ENCODE results near the gene FAF2. TPM values are rescaled to one million over a fixed set of nuclear protein-coding genes. Genes with fewer than 3 reads are reported as not detected.

The FAF2 gene
- total and polyA plus RNA-seq, 12 donors: 21.2 to 68.2 (median 40.6) TPM

DNA sequence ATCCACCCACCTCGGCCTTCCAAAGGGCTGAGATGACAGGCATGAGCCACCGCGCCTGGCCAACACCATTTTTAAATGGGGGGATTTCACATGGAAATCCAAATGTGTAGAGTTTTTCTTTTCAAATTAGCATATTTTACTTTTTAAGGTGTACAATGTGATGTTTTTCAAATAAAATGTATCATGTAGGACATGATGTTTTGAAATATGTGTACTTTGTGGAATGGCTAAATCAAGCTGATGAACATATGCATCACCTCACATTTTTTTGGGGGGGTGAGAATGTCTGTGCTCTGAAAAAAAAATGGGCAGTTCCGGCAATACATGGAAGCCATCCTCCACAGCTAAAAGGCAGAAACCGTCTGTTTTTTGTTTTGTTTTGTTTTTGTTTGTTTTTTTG is 3.4 kb upstream of the FAF2 start:
- H3K27ac ChIP-seq: no peak overlapping the region
- WGBS, 4 donors: 86 to 88% (median 86%) methylated on average over 5 of the region's 5 CpGs
- no peak overlapping the region for H3K4me3 ChIP-seq
- no peaks in the 10 kb centered on the region for H3K9me3 ChIP-seq (replicated peaks in 1 of 3)
- no peaks in the 10 kb centered on the region for H3K36me3 ChIP-seq (replicated peaks in 1 of 2)
- H3K4me1 ChIP-seq (replicated peaks in 1 of 2): peaks cover 8 to 18% of the 10 kb centered on the region in 2 donors
- no peaks in the 10 kb centered on the region for H3K27me3 ChIP-seq
- intact Hi-C loops (cut with DNase I): no loop called here
- TF ChIP-seq, protein P1, sequence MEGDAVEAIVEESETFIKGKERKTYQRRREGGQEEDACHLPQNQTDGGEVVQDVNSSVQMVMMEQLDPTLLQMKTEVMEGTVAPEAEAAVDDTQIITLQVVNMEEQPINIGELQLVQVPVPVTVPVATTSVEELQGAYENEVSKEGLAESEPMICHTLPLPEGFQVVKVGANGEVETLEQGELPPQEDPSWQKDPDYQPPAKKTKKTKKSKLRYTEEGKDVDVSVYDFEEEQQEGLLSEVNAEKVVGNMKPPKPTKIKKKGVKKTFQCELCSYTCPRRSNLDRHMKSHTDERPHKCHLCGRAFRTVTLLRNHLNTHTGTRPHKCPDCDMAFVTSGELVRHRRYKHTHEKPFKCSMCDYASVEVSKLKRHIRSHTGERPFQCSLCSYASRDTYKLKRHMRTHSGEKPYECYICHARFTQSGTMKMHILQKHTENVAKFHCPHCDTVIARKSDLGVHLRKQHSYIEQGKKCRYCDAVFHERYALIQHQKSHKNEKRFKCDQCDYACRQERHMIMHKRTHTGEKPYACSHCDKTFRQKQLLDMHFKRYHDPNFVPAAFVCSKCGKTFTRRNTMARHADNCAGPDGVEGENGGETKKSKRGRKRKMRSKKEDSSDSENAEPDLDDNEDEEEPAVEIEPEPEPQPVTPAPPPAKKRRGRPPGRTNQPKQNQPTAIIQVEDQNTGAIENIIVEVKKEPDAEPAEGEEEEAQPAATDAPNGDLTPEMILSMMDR (IDR thresholded peaks at IDR 0.05): no peak
- no peak for TF ChIP-seq POLR2A (IDR thresholded peaks at IDR 0.05)
- DNase-seq: no peak

DNA sequence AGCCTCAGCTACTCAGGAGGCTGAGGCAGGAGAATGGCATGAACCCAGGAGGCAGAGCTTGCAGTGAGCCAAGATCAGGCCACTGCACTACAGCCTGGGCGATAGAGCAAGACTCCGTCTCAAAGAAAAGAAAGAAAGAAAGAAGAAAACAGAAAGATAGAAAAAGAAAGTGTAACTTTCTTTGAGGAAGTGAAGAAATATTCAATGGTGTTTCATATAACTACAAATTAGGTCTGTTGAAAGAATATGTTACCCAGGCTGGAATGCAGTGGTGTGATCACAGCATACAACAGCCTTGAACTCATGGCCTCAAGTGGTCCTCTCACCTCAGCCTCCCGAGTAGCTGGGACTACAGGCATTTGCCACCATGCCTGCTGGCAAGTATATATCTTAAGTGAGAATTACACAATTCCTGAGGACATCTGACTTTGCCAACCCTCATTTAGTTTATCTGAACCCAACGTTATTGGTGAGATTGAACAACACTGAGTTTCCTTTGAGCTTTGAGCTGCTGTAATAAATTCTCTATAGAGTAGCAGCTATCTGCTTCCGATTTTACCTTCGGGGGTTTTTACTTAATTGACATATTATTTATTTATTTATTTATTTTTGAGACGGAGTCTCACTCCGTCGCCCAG is 2.0 kb upstream of the FAF2 start:
- Histone ChIP-seq H3K4me3 (no peak overlapping the region), H3K27me3 (no peaks in the 10 kb centered on the region), H3K27ac (no peak overlapping the region), H3K36me3 (replicated peaks in 1 of 2) (no peaks in the 10 kb centered on the region), H3K9me3 (replicated peaks in 1 of 3) (no peaks in the 10 kb centered on the region), H3K4me1 (replicated peaks in 1 of 2) (peaks cover 8 to 25% of the 10 kb centered on the region in 2 donors)
- TF ChIP-seq POLR2A (IDR thresholded peaks at IDR 0.05): no peak
- TF ChIP-seq, protein P1 (IDR thresholded peaks at IDR 0.05): no peak
- intact Hi-C loops (cut with DNase I): no loop called here
- WGBS, 4 donors: 86 to 89% (median 87%) methylated on average over 9 of the region's 9 CpGs
- DNase-seq: no peak

DNA sequence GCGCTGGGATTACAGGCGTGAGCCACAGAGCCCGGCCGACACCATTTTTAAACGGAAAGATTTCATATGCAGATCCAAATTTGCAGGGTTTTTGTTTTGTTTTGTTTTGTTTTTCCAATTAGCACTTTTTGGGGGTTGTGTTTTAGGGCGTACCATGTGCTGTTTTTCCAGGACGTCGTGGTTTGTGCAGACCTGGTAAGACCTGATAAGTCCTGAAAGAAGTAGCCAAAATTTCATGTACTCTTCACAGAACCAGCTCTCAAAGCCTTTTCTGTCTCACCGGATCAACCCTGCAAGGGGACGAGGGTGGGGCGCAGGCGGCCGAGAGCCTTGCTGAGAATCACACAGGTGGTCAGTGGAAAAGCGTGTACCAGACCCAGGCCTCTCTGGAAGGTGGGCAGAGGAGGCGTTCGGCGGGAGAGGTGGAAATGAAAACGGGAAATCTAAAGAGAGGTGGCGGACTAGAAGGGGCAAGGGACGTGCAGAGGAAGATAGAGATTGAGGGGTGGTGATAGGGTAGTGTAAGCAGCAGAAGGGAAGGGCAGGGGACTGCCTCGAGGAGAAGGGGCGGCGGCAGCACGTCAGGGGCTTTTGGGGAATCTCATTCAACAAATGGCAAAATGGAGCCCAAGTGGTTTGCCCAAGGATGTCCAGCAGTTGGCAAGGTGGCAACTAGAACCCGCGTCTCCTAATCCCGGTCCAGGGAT is 1.1 kb upstream of the FAF2 start:
- Histone ChIP-seq H3K27me3 (no peaks in the 10 kb centered on the region), H3K4me3 (peak overlapping the region; percentile 44 to 89 (median 62)), H3K36me3 (replicated peaks in 1 of 2) (no peaks in the 10 kb centered on the region), H3K9me3 (replicated peaks in 1 of 3) (no peaks in the 10 kb centered on the region), H3K4me1 (replicated peaks in 1 of 2) (peaks cover 8 to 25% of the 10 kb centered on the region in 2 donors), H3K27ac (peak overlapping the region; percentile 51 to 97 (median 94))
- TF ChIP-seq, protein P1 (IDR thresholded peaks at IDR 0.05): no peak
- no peak for TF ChIP-seq POLR2A (IDR thresholded peaks at IDR 0.05)
- intact Hi-C loops (cut with DNase I): no loop called here
- DNase-seq: peak in 2 of 7 donors; percentile 25 to 46
- WGBS, 4 donors: 16 to 21% (median 18%) methylated on average over 27 of the region's 27 CpGs

DNA sequence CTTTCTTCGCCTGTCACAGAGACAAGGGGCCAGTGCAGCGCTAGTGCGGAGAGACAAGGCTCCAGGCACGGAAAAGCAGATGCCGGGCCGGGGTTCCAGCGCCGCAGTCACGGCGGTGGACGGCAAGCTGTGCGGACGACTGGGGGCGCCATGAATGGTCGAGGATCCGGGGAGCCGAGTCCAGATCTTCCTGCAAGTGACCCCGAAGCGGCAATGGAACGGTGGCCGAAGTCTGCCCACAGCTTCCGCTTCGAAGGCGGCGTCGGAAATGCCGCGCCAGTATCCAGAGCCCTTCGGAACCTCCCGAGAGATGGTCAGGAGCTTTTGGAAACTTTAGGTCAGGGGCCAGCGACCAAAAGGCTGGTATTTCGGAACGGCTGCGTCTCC is 601 bp upstream of the FAF2 start:
- TF ChIP-seq, protein P1 (IDR thresholded peaks at IDR 0.05): no peak
- TF ChIP-seq POLR2A (IDR thresholded peaks at IDR 0.05): no peak
- no peaks in the 10 kb centered on the region for H3K9me3 ChIP-seq (replicated peaks in 1 of 3)
- peak overlapping the region; percentile 51 to 97 (median 94) for H3K27ac ChIP-seq
- peak in 1 of 7 donors; percentile 61 for DNase-seq
- peak overlapping the region; percentile 44 to 89 (median 62) for H3K4me3 ChIP-seq
- H3K36me3 ChIP-seq (replicated peaks in 1 of 2): no peaks in the 10 kb centered on the region
- WGBS, 4 donors: 0 to 1% (median 0%) methylated on average over 20 to 34 of the region's 34 CpGs
- intact Hi-C loops (cut with DNase I): no loop called here
- H3K27me3 ChIP-seq: no peaks in the 10 kb centered on the region
- H3K4me1 ChIP-seq (replicated peaks in 1 of 2): peaks cover 8 to 29% of the 10 kb centered on the region in 2 donors

All from adrenal gland (tissue), 12 donors.